Spinal cord (tissue), 10 donors: ENCODE measurements around the gene TMEM130. TPM values are rescaled to one million over a fixed set of nuclear protein-coding genes. Genes with fewer than 3 reads are reported as not detected.

ENCODE experiments used
- DNase-seq, 6 donors: peaks; one replicate each; pipeline versions ENCODE4 v3.0.0 to v3.0.0-alpha.2; 2013 to 2015; ENCODE audit warnings: low spot score in 6 of 6, low read depth in 4 of 6
- H3K27ac ChIP-seq: one replicate; pipeline ENCODE4 v1.5.1; 2013; ENCODE audit warnings: low read depth, low read length, control low read depth
- H3K27me3 ChIP-seq: one replicate; pipeline ENCODE4 v1.6.1; 2013; ENCODE audit warnings: low read length; ENCODE audit not compliant: control insufficient read depth, insufficient read depth
- H3K36me3 ChIP-seq: one replicate; pipeline ENCODE4 v1.6.1; 2013; ENCODE audit warnings: low read length; ENCODE audit not compliant: control insufficient read depth, insufficient read depth
- H3K4me1 ChIP-seq: one replicate; pipeline ENCODE4 v1.6.1; 2013; ENCODE audit warnings: low read length; ENCODE audit not compliant: control insufficient read depth, insufficient read depth
- H3K4me3 ChIP-seq: one replicate; pipeline ENCODE4 v1.5.1; 2013; ENCODE audit warnings: low read depth, low read length, control low read depth
- H3K9me3 ChIP-seq: one replicate; pipeline ENCODE4 v1.6.1; 2013; ENCODE audit warnings: low read length; ENCODE audit not compliant: control insufficient read depth, insufficient read depth
- WGBS: methylation state at CpG from one replicate; pipeline ENCODE4 v1.1.5; 2013; ENCODE audit warnings: missing lambda C conversion rate; ENCODE audit not compliant: insufficient coverage; 5-methylcytosine and 5-hydroxymethylcytosine counted together
- polyA plus RNA-seq, 2 donors: library from polyadenylated mRNA; unstranded; fragments of 120-200 nt; gene quantifications; one replicate each; pipeline ENCODE4 v1.2.1, GENCODE V29; 2013; ENCODE audit not compliant: insufficient read length in 2 of 2
- total RNA-seq, 2 donors: library from RNA; depleted of rRNA in 1 of 2; stranded (reverse); fragments of 120-200 nt in 1 of 2; fragments of >200 nt in 1 of 2; gene quantifications; one replicate each; pipeline versions ENCODE4 v1.2.3 to v1.2.4, GENCODE V29; 2013 to 2014
- donor health status: healthy.

TMEM130 gene
- total and polyA plus RNA-seq, 4 donors: 14.1 to 154 (median 90.2) TPM

DNA sequence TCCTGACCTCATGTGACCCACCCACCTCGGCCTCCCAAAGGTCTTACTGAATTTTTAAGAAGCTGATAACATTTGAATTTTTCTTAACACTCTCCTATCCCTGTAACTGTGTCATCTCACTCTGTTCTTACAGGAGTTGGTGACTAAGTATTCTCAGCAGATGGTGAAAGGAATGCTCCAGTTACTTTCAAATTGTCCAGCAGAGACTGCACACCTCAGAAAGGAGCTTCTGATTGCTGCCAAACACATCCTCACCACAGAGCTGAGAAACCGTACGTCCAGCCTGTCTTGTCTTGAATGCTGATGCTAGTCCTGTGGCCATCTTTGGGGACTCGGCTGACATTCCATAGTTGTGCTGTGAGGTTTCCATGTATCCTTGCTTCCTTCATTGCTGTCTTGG lies 33.4 kb upstream of the TMEM130 start:
- H3K4me3 ChIP-seq: no peak overlapping the region
- 82% methylated on average over 3 of the region's 4 CpGs for WGBS
- peak in 1 of 6 donors; percentile 4 for DNase-seq
- H3K27ac ChIP-seq: no peak overlapping the region
- no peaks in the 10 kb centered on the region for H3K27me3 ChIP-seq
- H3K36me3 ChIP-seq: peaks cover 61% of the 10 kb centered on the region
- no peaks in the 10 kb centered on the region for H3K4me1 ChIP-seq
- H3K9me3 ChIP-seq: no peaks in the 10 kb centered on the region

DNA sequence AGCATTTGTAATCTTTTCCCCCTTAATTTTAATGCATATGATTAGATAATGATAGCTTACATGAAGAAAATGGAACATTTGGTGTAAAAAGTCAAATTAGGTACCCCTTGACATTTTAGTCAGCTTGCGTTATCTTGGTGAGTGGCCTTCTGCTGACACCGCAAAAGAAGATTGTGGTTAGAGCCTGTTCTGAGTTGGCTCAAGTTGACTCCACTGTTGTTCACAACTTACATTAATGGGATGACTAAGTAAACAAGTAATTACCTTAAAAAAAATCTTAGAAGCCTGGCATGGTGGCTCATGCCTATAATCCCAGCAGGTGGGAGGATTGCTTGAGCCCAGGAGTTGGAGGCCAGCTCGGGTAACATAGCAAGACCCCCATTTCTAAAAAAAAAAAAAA lies 32.7 kb upstream of the TMEM130 start:
- no peak overlapping the region for H3K4me3 ChIP-seq
- peaks cover 61% of the 10 kb centered on the region for H3K36me3 ChIP-seq
- WGBS: no CpG with 5 or more reads among the region's 3 CpGs
- H3K4me1 ChIP-seq: no peaks in the 10 kb centered on the region
- no peaks in the 10 kb centered on the region for H3K9me3 ChIP-seq
- DNase-seq: no peak
- H3K27ac ChIP-seq: no peak overlapping the region
- H3K27me3 ChIP-seq: no peaks in the 10 kb centered on the region

DNA sequence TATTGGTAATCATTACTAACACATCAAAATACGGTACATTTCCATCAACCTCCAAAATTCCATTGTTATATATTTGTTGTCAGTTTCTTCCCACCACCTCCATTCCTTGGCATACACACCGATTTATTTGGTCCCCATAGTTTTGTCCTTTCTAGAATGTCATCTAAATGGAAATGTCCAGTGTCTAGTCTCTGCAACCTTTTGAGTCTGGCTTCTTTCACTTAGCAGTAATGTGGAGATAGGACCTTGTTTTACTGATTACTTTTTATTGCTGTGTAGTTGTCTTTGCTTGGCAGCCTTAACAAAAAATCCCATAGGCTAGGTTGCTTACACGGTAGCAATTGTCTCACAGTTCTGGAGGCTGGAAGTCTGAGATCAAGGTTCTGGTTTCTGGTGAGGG lies 31.0 kb upstream of the TMEM130 start:
- no peaks in the 10 kb centered on the region for H3K27me3 ChIP-seq
- DNase-seq: no peak
- H3K9me3 ChIP-seq: no peaks in the 10 kb centered on the region
- no CpG with 5 or more reads among the region's 3 CpGs for WGBS
- peaks cover 65% of the 10 kb centered on the region for H3K36me3 ChIP-seq
- H3K27ac ChIP-seq: no peak overlapping the region
- H3K4me1 ChIP-seq: no peaks in the 10 kb centered on the region
- no peak overlapping the region for H3K4me3 ChIP-seq

DNA sequence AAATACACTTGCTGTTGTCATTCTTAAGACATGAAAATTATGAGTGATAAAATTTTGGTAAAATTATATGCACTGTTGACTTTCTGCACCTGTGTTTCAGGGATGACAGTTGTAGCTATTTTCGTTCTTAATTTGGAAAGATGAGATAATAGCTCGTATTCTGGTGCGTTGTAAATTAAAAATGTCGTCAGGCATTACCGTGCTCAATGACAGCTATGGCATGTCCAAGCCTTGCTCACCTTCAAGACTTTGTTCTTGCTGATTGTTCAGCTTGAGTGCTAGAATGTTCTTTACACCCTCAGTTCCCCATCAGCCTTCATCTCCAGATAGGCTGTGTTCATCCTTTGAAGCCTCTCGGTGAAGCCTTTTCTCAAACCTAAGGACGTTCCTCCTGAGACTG lies 30.0 kb upstream of the TMEM130 start:
- no peaks in the 10 kb centered on the region for H3K4me1 ChIP-seq
- peaks cover 60% of the 10 kb centered on the region for H3K36me3 ChIP-seq
- no peak for DNase-seq
- no peak overlapping the region for H3K4me3 ChIP-seq
- WGBS: 98% methylated on average over 5 of the region's 7 CpGs
- H3K9me3 ChIP-seq: no peaks in the 10 kb centered on the region
- H3K27ac ChIP-seq: no peak overlapping the region
- H3K27me3 ChIP-seq: no peaks in the 10 kb centered on the region

DNA sequence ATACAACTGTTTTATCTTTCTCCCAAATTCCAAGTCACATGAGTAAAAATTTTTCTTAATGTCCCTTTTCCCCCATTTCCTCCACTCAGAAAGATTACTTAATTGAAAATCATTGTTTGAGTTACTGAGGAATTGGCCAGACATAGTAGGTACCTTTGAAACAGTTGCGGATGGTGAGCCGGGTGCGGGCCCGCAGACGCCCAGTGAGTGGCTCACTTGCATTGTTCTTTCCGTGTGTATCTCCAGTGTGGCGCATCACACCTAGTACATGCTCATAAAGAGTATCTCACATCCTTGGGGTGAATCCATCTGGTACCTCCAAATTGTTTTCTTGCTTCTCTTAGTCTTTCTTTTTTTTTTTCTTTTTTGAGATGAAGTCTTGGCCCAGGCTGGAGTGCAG lies 22.8 kb upstream of the TMEM130 start:
- Histone ChIP-seq H3K9me3 (no peaks in the 10 kb centered on the region), H3K27ac (no peak overlapping the region), H3K27me3 (no peaks in the 10 kb centered on the region), H3K4me3 (no peak overlapping the region), H3K4me1 (no peaks in the 10 kb centered on the region), H3K36me3 (peaks cover 56% of the 10 kb centered on the region)
- WGBS: 92% methylated on average over 7 of the region's 7 CpGs
- no peak for DNase-seq

DNA sequence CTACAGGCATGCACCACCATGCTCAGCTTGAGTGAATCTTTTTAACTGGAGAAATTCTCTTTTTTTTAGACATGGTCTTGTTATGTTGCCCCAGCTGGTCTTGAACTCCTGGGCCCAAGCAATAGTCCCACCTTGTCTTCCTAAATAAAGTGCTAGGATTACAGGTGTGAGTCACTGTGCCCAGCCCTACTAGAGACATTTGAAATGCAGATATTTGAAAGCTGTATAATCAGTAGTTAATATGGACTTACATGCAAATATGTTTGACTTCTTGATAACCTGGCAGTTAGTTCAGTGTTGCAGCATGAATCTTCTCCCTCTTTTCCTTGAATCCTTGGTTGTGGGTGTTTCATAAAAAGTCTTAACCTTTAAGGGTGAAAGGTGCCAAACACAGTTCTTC lies 17.2 kb upstream of the TMEM130 start:
- Histone ChIP-seq H3K36me3 (peaks cover 57% of the 10 kb centered on the region), H3K9me3 (no peaks in the 10 kb centered on the region)
- DNase-seq: no peak

DNA sequence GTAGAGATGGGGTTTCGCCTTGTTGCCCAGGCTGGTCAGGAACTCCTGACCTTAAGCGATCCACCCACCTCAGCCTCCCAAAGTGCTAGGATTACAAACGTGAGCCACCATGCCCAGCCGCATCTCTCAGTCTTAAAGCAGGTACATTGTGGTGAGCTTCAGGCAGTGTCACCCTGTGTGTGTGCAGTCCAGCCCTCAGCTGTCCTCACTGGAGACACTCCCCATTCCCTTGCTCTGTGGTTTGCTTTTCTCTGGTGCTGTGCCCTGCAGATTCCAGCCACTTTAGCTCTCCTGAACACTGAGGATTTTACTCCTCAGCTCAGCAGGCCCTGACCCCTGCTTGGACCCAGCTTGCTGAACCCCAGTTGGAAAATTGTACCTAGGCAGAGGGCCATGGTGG lies 14.6 kb upstream of the TMEM130 start:
- H3K36me3 ChIP-seq: peaks cover 46% of the 10 kb centered on the region
- no peak overlapping the region for H3K4me3 ChIP-seq
- H3K27ac ChIP-seq: no peak overlapping the region
- no peaks in the 10 kb centered on the region for H3K27me3 ChIP-seq
- DNase-seq: no peak
- 83% methylated on average over 2 of the region's 4 CpGs for WGBS
- H3K4me1 ChIP-seq: peaks cover 8% of the 10 kb centered on the region
- no peaks in the 10 kb centered on the region for H3K9me3 ChIP-seq

More for the DNA sequence above, 17.2 kb upstream of the TMEM130 start:
- Histone ChIP-seq H3K27ac (no peak overlapping the region), H3K4me3 (no peak overlapping the region), H3K27me3 (no peaks in the 10 kb centered on the region), H3K4me1 (no peaks in the 10 kb centered on the region)

DNA sequence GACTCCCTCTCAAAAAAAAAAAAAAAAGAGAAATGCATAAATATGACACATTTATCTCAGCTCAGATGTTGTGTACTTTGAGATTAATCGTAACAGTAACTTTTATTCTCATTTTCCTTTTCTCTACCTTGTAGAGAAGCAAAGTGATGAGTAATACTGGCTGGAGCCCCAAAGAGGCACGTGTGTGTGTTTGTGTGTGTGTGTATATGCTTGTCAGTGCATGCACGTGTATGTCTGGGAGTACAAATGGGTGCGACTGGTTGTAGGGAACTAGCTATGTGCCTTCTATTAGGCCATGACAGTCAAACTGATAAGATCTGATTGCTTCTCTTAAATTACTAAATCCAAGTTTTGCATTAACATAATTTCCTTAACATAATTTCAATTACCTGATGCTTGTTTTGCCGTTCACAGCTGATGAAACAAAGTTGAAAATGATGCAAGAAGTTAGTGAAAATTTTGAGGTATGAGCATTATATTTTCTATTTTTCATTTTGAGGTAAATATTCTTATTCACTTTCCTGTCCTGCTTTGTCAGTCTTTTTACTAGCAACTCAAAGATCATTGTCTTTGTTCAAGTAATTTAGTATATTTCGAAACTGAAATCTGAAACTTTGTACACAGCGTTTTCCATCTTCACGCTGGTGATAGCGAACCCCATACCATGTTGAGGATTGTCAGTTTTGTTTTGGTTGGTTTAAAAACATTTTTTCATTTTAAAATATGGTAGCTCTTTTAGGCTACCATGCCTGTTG lies 11.9 kb upstream of the TMEM130 start:
- H3K9me3 ChIP-seq: no peaks in the 10 kb centered on the region
- H3K27me3 ChIP-seq: no peaks in the 10 kb centered on the region
- no peak overlapping the region for H3K4me3 ChIP-seq
- H3K36me3 ChIP-seq: peaks cover 33% of the 10 kb centered on the region
- WGBS: no CpG with 5 or more reads among the region's 9 CpGs
- H3K4me1 ChIP-seq: peaks cover 20% of the 10 kb centered on the region
- no peak overlapping the region for H3K27ac ChIP-seq
- no peak for DNase-seq

DNA sequence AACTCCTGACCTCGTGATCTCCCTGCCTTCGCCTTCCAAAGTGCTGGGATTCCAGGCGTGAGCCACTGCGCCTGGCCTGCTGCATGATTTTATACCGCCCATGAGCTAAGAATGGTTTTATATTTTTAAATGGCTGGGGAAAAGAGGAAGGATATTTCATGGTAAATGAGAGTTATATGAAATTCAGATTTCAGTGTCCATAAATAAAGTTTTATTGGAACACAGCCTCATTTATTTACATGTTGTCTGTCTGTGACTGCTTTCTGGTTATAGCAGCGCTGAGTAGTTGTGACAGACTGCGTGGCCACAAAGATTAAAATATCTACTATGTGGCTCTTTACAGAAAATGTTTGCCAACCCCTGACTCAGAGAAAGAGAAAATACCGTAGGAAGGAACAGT lies 10.7 kb upstream of the TMEM130 start:
- H3K36me3 ChIP-seq: peaks cover 31% of the 10 kb centered on the region
- H3K27ac ChIP-seq: no peak overlapping the region
- H3K4me1 ChIP-seq: peaks cover 20% of the 10 kb centered on the region
- no peaks in the 10 kb centered on the region for H3K27me3 ChIP-seq
- DNase-seq: no peak
- no peak overlapping the region for H3K4me3 ChIP-seq
- no peaks in the 10 kb centered on the region for H3K9me3 ChIP-seq
- WGBS: 100% methylated on average over 4 of the region's 8 CpGs

DNA sequence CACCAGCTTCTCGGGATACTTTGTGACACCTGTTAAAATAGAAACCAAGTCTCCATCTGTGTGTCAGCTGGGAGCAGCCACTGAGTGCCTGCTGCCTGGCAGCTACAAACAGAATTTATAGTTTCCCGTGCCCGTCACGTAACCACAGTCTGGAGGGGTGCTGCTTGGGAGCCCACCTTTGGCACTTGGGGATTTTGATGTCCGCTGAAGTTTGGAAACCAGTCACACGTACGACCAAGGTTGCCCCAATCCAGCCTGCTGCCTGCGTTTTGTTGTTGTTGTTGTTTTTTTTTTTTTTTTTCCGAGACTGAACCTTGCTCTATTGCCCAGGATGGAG lies 10.1 kb upstream of the TMEM130 start:
- Histone ChIP-seq H3K27me3 (no peaks in the 10 kb centered on the region), H3K36me3 (peaks cover 28% of the 10 kb centered on the region), H3K4me3 (no peak overlapping the region), H3K9me3 (no peaks in the 10 kb centered on the region), H3K27ac (no peak overlapping the region), H3K4me1 (peaks cover 20% of the 10 kb centered on the region)
- DNase-seq: no peak
- WGBS: 76% methylated on average over 5 of the region's 9 CpGs
